ENCODE measurements around the gene ZNF236.
A peak's percentile ranks its signal among the peaks of the same experiment; 100 is the strongest.
"Not testable (repeated sequence)": the region's sequence is repeated elsewhere in the genome, so short reads cannot be mapped to it uniquely, and the experiment has no call there.

ZNF236 gene

DNA sequence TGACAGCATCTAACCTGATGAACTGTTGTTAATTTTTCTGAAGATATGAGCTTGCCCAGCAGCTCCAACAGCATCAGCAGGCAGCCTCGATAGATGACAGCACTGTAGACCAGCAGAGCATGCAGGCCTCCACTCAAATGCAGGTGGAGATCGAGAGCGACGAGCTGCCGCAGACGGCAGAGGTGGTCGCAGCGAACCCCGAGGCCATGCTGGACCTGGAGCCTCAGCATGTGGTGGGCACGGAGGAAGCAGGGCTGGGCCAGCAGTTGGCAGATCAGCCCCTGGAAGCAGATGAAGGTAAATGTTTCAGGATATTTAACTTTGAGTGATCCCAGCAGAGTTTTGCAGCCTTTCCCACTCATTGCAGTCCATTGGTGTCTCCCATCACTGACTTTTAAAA lies 85.9 kb downstream of the ZNF236 start:
- DNase-seq (ENCODE audit: low spot score), result no peak

DNA sequence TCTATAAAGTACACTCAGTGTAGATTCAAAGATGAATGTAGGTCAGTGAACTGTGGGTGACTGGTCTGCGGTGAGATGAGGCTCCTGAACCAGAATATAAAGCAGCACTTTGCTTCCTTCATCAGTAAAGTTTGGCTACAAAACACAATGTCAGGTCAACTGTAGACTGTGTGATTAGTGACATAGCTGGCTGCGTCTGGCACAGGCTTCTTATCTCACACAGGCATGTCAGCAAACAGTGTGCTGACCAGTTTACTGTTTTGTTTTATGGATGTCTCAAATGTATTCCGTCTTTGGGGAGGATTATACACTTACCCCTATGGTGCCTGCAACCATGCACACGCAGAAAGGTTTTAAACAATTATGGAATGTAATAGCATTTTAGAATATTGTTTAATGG lies 87.1 kb downstream of the ZNF236 start:
- DNase-seq (ENCODE audit: low spot score), result no peak

DNA sequence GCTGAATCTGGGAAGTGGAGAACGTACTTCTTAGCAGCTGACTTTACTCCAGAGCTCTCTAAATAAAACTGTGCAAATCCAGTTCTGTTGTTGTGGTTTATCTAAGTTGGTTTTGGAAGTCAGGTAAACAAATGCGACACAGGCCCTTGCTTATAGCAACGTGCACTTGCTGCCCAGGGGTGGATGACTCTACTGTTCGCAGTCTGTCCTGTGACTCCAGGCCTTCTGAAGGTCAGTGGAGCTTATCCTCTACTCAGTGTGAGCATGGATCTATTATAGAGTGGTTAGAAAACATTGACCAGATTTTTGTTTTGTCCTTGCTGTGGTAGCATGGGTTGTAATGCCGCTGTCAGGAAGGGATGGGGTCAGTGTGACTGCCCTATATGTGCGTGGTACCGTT lies 89.1 kb downstream of the ZNF236 start:
- no peak for DNase-seq (ENCODE audit: low spot score)

DNA sequence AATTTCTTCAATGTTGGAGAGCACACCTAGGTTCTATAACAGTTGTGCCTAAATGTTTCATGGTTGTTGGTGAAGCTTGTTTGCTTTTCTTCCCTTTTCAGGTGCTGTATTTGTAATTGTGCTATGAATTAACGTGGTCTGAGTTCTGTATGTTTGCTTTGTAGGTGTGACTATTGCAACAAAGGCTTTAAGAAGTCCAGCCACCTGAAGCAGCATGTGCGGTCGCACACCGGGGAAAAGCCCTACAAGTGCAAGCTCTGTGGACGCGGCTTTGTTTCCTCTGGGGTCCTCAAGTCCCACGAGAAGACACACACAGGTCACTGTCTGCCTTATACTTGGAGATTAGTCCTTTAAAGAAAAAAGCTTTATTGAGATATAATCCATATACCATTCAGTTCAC lies 91.2 kb downstream of the ZNF236 start:
- DNase-seq (ENCODE audit: low spot score), result no peak

DNA sequence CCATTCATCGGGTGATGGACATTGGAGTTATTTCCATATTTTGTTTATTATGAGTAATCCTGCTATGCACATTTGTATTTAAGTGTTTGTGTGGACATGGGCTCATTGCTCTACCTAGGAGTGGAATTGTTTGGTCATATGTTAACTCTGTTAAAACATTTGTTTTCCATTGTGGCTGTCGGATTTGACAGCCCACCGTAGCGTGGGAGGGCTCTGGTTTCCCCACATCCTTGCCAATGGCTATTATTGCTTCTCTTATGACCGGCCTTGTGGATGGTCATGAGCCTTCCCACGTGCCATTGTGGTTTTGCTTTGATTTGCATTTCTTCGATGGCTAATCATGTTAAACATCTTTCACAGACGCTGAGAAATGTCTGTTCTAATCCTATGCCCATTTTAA lies 92.0 kb downstream of the ZNF236 start:
- no peak for DNase-seq (ENCODE audit: low spot score)

DNA sequence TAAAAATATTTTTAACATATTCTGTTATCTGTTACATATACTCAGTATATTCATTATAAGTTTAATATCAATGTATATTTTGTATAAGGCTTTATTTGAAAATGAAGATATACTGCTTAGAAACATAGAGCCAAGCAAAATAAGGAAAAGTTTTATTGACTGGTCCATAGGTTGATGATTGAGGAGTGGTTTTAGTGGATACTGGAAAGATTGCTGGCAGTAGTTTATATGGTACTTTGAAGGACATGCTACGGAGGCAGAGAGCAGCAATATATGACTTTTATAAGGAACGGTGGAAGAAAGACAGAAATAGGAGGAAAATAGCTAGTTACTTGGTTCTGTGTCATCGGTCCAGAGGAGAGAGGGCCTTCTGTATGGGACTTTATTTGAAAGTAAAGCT lies 92.4 kb downstream of the ZNF236 start:
- DNase-seq (ENCODE audit: low spot score), result no peak

DNA sequence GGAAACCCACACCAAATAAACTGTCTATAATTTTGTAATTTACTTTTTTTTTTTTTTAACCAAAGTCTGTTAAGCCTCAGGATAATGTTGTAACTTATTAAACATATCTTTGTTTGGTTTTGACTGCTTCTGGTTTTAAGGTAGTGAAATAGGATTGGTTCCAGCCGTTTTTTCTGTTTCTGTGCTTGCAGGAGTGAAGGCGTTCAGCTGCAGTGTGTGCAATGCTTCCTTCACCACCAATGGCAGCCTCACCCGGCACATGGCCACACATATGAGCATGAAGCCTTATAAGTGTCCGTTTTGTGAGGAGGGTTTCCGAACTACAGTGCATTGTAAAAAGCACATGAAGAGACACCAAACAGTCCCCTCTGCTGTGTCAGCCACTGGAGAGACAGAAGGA lies 93.1 kb downstream of the ZNF236 start:
- DNase-seq (ENCODE audit: low spot score), result no peak

DNA sequence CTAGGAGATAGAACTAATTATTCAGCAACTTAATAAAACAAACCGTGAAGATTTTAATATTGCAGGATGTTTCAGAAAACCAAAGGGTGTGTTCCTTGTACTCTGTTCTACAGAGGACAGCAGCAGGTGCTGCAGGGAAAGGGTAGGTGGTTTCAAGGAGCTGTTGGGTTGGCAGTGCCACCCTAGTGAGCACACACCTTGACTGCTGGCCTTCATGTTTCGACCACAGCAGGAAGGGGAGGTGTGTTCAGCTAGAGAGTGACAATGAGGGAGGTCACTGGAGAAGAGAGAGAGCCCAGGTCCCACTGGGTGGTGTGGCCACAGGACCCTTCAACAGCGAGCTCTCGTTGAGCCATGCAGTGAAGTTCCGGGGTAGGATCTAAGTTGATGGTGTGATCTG lies 98.6 kb downstream of the ZNF236 start:
- no peak for DNase-seq (ENCODE audit: low spot score)

DNA sequence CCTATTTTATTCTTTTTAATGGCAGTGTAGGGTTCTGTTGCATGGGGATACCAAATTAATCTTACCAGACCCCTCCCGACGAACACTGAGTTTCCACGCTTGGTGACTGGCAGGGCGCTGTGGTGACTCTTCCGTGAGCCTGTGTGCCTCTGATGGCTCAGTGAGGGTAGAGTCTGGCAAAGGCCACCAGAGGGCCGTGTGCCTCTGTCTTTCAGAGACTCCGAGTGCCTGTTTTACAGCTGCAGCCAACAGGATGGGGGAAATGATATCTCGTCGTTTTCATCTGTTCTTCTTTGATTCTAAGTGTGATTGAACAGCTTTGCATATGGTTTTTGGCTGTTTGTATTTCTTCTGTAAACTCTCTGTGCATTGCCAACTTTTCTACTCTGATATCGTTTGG lies 99.8 kb downstream of the ZNF236 start:
- peak; percentile 32 for DNase-seq (ENCODE audit: low spot score)

DNA sequence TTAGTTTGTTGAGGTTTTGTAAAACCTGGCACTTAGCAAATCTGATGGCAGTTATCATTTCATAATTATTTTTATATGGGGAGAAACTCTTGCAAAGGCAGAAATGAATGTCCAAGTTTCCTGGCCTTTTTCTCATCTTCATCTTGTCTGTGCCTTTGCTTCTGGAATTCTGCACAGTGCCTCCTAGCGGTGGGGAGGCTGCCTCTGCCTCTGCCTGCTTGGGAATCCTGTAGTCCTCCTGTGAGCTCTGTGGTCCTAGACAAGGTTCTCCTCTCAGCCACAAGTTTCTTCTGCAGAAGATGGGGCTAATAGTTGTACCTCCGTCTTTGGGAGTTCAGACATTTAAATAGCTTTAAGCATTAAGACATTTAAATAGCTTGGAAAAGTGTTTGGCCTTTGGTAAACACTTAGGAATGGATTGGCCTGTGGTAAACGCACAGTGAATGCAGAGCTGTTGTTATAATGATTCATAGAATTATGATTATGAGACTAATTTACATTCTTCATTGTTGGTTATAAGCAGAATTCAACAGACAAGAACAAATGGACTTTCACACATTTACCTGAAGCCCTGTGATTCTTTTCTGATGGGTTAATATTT lies 101.2 kb downstream of the ZNF236 start:
- DNase-seq (ENCODE audit: low spot score), result peak; percentile 19

DNA sequence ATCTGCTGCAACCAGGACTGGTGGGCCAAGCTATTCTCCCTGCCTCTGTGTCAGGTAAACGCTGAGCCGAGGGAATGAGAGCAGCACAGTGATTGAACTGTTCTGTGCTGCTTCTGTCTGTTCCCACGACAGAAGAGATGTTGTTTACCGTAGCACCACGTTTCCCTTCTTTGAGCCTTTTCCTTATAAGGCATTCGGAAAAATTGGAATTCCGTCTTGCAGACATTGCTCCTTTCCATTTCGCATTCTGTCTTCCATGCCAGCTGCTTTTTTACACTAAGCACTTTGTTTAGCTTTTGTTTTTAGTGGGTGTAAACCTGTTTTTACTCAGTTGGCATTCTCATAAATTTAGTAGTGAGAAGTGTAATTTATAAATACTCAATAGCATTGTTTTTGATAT lies 103.1 kb downstream of the ZNF236 start:
- DNase-seq (ENCODE audit: low spot score), result no peak

DNA sequence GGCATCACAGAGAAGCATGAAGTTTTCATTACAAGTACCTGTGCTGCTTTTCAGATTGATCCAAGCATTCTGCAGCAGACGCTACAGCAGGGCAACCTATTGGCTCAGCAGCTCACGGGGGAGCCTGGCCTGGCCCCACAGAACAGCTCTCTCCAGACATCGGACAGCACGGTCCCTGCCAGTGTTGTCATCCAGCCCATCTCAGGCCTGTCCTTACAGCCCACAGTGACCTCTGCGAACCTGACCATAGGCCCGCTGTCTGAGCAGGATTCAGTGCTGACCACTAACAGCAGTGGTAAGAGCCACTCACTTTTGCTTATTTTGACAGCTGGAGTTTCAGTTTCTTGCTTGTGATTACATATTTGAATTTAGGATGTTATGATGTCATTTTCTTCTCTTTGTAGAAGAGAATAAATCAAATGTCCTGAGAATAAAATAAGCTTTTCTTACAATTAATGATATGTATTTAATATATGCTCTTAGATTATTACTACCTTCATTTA lies 104.9 kb downstream of the ZNF236 start:
- peak; percentile 5 for DNase-seq (ENCODE audit: low spot score)

DNA sequence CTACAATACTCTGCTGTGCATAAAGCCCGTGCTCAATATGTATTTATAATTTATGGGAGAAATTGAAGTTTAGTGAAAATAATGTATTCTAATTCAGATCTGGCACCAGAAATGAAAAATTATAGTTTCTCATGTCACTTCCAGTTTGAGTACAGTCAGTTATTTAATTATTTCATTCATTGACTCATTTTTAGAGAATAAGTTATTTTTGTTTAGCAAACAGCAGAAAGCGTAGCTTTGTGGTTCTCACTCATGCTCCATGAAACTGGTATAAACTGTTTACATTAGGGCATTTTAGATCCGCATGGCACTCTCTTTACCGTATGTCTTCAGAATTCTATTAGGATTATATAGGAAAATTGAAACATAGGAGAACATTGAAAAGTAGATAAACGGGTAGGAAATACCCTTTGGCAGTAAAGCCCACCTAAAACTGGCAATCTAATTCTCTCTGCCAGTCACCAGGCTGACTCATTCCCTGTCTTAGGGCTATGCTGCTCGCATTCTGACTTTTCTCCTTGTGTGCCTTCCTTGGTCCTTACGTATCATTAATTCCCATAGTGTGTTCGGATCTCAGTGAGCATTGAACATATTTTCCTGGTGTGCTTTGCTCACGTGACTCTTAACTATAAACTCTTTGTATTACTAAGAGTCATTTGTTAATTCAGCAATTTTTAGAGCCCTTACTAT lies 106.0 kb downstream of the ZNF236 start:
- DNase-seq (ENCODE audit: low spot score), result no peak

DNA sequence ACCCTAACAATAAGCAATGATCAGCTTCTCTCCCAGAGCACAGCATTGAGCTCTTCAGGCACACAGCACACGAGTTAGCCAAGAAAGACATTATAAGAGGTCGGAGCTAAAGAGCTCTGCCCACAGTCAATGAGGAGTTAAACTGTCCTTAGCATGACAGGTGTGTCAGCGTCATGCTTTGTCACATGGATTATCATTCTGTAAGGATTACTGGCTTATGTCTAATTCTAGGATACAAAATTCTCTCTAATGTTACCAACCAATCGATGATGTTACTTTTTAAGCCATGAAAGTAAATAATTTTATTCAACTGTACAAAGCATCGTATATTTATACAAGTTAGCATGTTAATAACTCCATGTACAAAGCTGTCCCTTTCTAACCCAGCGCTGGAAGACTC lies 108.8 kb downstream of the ZNF236 start:
- no peak for DNase-seq (ENCODE audit: low spot score)

DNA sequence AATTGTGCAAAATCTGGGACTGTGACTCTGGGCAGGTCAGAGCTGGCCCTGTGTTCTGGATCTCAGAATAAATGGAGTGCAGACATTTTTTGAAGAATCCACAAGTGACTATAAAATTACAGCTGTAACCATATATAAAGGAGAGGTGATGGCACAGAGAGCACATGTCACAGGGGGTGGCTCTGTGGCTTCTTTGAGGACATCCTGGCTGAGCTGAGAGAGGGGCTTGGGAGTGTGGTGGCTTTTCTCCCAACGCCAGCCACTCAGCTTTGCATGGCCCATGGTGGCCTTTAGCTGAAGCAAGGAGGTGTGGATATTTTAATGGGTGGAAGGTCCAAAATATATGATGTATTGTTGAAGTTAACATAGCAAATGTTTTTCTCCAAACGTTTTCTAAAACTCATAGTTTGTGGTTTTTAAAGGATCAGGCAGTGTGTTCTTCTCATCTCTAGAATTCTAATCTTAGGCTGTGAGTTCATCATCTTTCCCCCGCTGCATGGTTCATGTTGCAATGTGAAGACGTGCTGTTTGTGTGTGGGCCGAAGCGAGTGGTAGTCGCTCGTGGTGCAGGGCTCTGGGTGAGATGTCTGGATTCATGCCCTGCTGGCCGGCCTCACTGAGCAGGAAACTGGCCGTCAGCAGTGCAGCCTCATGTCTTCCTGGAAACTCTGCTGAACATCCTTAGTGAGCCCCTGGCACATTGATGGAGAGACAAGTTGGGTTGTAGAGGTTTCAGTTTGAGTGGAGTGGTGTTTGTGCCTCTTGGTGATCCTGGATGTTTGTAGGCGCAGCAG lies 109.9 kb downstream of the ZNF236 start:
- DNase-seq (ENCODE audit: low spot score), result no peak

DNA sequence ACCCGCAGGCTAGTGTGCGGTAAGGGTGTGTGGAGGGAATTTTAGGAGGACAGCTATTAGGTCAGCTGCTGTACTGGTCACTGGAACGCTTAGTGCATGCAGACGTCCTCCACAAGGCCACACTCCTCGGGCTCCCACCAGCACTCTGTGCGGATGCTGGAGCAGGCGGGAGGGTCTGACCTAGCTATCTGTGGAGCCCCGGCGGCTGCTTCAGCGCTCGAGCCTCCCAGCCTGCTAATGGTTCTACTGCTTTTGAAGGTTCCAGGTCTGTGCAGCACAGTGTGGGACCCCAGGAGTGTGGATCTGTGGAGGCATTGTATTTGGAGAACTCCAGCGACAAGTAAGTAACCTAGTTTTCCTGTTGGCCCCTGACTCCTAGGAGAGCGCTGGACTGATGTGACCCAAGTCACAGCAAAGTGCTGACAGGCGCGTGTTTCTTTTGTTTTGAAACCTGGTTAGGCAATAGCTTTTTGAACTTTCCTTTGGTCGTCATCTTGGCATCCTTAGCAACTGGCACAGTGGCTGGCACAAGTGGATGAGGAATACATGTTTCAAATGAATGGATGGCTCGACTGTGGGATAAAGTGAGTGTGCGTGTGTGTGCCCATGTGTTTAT lies 113.5 kb downstream of the ZNF236 start:
- DNase-seq (ENCODE audit: low spot score), result no peak

DNA sequence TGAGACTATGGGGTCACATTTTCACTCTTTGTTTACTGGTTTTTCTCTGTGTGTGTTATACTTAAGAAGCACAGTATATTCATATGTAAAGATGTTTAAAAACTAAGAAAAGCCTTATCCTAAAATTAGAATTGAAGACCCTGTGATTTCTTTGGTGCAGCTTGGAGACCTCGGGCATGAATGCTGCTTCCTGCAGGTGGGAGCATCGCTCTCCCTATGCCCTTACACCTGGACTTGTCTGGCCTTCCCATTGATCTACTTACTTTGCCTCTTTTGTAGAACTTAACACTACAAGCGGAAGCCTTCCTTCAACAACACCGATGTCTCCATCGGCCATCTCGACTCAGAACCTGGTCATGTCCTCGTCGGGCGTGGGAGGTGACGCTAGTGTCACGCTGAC lies 114.5 kb downstream of the ZNF236 start:
- no peak for DNase-seq (ENCODE audit: low spot score)

DNA sequence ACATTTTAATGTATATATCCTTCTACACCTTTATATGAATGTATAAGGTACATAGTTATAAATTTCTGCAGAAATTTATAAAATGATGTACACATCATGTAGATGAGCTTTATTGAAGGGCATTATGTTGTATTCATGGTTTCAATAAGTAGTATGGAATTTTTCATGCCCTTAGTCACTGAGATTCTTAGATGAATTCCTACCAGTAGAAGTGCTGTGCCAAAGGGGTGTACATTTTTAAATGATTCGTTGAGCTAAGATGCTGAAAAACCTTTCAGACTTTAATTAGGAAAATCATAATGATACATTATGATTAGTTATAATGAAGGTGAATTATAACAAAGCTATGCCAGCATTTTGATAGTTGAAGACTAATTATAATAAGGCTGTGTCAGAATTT lies 115.2 kb downstream of the ZNF236 start:
- DNase-seq (ENCODE audit: low spot score), result no peak

DNA sequence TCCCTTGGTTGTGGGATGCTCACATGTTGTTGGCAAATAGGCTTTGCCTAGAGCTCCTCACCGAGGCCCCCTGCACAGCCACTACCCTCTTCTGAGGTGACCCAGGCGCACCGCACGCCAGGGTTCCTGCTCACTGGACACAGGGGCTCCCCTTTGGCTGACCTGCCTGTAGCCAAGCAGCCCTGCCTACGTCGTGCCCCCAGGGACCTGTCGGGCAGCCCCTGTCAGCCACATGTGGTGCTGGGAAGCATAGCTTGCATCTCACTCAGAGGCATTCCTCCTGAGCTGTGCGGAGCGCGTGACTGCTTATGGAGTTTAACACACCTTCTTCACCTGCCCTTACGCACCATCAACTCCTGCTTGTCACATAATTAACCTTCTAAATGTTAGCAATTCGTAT lies 116.3 kb downstream of the ZNF236 start:
- DNase-seq (ENCODE audit: low spot score), result no peak

DNA sequence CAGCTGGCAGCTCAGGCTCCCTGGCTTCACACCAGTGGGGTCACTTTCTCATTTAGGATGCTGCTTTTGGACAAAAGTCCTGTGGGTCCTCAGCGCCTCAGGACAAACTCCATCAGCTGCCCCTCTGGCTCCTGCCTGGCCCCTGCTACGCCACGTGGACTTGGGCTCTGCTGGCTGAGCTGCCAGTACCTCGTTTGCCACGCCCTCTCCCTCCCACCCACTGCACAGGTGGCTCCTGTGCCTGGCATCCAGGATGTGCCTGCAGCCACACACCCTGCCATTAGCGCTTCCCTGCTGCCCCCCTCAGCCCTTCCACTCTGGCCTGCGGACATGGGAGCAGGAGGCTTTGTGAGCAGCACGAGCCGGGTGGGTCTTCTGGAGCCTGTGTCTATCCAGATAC lies 118.9 kb downstream of the ZNF236 start:
- no peak for DNase-seq (ENCODE audit: low spot score)

DNA sequence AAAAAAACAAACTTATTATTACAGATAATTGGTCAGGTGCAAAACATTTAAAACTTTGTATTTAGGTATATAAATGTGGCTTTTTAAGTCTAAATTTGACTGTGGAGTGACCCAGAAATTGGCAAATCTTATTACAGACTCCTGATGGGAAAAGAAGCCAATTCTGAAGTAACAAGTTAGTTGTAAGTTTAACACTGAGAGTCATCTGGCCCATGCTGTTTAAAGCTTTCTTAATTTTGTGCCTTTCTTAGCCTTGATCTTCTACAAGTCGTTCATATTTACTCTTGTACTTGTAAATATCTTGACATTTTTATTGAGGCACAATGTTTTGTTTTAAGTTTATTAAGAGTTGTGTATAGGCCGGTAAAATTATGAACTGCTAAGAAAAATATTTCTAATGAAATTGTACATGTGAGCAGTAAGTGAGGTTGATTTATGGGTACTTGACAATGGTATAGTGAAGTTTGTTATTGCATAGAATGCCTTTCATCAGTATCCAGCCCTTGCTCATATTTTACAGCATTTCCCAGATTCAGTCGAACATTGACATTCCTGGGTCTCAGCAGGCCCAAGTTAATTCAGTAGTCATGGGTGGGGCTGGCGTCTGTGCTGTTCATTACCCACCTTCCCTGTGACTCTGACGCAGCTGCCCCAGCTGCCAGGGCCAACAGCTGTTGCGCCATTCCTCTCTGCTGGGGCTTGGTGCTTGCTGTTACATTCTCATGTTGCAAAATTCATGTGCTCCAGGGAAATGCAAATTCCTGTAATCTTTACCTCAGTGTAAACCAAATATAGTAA lies 121.4 kb downstream of the ZNF236 start:
- no peak for DNase-seq (ENCODE audit: low spot score)

DNA sequence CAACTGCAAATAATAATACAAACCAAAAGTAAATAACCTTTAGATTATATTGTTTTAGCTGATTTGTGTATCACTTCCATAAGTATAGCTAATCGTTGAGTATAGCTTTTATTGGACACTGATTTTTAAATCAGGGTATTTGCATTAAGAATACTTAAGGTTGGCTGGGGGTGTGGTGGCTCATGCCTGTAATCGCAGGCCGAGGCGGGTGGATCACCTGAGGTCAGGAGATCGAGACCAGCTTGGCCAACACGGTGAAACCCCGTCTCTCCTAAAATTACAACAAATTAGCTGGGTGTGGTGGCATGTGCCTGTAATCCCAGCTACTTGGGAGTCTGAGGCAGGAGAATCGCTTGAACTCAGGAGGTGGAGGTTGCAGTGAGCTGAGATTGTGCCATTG lies 122.0 kb downstream of the ZNF236 start:
- DNase-seq (ENCODE audit: low spot score), result not testable (repeated sequence)

Measured in cerebellar cortex (tissue), 1 donor.